ENCODE results near the gene SNAI3.

SNAI3 gene

DNA sequence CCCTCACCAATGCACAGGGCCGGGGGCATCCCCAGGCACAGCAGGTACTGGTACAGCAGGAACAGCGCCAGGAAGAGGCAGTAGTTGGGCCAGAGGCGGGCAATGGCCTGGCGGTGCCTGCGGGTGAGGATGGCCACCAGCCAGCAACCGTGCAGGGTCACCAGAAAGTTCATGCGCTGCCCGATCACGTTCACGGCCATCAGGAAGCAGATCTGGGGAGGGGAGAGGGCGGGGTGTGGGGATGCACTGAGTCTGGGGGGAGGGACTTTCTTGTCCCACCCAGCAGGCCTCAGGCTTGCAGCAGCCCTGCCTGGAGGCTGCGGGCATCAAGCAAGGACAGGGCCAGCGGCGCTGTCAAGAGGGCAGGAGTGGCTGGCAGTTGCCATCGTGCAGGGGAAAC, 45.4 kb upstream of the SNAI3 start:
- no peak overlapping the region for H3K4me3 ChIP-seq (IDR thresholded peaks at IDR 0.05; ENCODE audit: insufficient read depth, low read depth, low read length)
- H3K27me3 ChIP-seq (ENCODE audit: insufficient read depth, low read depth): no peaks in the 10 kb centered on the region
- H3K79me2 ChIP-seq (ENCODE audit: insufficient read depth, low read depth): 0 out of 2 replicates have a peak, but pooled peaks cover 4% of the 10 kb centered on the region
- no peak overlapping the region for H3K9ac ChIP-seq
- H2AFZ ChIP-seq (ENCODE audit: low read depth): no peak overlapping the region
- TF ChIP-seq, protein P1, sequence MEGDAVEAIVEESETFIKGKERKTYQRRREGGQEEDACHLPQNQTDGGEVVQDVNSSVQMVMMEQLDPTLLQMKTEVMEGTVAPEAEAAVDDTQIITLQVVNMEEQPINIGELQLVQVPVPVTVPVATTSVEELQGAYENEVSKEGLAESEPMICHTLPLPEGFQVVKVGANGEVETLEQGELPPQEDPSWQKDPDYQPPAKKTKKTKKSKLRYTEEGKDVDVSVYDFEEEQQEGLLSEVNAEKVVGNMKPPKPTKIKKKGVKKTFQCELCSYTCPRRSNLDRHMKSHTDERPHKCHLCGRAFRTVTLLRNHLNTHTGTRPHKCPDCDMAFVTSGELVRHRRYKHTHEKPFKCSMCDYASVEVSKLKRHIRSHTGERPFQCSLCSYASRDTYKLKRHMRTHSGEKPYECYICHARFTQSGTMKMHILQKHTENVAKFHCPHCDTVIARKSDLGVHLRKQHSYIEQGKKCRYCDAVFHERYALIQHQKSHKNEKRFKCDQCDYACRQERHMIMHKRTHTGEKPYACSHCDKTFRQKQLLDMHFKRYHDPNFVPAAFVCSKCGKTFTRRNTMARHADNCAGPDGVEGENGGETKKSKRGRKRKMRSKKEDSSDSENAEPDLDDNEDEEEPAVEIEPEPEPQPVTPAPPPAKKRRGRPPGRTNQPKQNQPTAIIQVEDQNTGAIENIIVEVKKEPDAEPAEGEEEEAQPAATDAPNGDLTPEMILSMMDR (conservative IDR thresholded peaks at IDR 0.05; ENCODE audit: low read depth, low read length): no peak
- H3K36me3 ChIP-seq (ENCODE audit: insufficient read depth): no peaks in the 10 kb centered on the region; the same call in 1 of the 2 replicates
- H4K20me1 ChIP-seq (ENCODE audit: insufficient read depth): no peaks in the 10 kb centered on the region
- H3K4me2 ChIP-seq: no peak overlapping the region
- no peak overlapping the region for H3K27ac ChIP-seq
- no peaks in the 10 kb centered on the region for H3K4me1 ChIP-seq (ENCODE audit: low read depth, poor library complexity, severe bottlenecking)

DNA sequence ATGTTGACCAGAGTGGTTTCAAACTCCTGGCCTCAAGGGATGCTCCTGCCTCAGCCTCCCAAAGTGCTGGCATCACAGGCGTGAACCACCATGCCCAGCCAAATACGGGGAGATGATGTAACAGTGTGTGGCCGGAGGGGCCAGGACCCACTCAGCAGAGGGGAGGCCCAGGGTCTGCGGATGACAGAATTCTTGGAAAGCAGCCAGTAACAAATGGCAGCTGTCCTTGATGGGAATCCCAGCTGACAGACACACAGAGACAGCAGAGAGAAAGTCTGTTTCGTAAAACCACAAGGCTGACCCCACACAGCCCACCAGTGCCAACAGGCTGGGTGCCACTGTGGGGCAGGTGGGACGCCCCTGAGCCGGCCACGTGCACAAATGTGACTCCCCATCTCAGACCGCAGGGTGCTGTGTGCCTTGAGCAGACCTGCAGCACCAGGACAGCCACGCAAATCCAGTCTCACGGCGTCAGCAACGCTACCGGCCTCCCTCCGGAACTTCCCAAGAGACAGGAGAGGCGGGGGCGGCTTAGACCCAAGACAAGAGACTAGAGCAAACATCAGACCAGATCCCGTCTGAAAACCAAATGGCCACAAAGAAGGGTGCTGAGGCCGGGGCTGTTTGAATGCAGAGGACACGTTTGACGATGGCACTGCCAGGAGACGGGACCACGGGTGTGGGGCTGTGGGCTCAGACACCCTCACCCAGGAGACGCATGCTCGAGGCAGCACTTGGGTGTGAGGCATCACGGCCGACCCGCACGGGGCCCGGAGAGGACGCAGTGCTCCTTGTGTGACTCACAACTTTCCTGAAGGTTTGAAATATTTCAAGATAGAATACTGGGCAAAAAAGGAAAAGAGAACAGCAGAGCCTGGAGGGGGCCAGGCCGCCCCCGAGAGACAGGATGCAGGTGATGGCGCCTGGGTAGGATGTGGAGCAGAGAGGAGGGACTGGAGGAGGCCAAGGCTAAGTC, 44.6 kb upstream of the SNAI3 start:
- TF ChIP-seq, protein P1 (conservative IDR thresholded peaks at IDR 0.05; ENCODE audit: low read depth, low read length): no peak
- Histone ChIP-seq H3K27me3 (ENCODE audit: insufficient read depth, low read depth) (no peaks in the 10 kb centered on the region), H3K4me2 (no peak overlapping the region), H3K36me3 (ENCODE audit: insufficient read depth) (no peaks in the 10 kb centered on the region; the same call in 1 of the 2 replicates), H4K20me1 (ENCODE audit: insufficient read depth) (no peaks in the 10 kb centered on the region), H3K27ac (no peak overlapping the region), H3K79me2 (ENCODE audit: insufficient read depth, low read depth) (0 out of 2 replicates have a peak, but pooled peaks cover 4% of the 10 kb centered on the region), H3K4me3 (IDR thresholded peaks at IDR 0.05; ENCODE audit: insufficient read depth, low read depth, low read length) (no peak overlapping the region), H2AFZ (ENCODE audit: low read depth) (no peak overlapping the region), H3K4me1 (ENCODE audit: low read depth, poor library complexity, severe bottlenecking) (no peaks in the 10 kb centered on the region), H3K9ac (no peak overlapping the region)

DNA sequence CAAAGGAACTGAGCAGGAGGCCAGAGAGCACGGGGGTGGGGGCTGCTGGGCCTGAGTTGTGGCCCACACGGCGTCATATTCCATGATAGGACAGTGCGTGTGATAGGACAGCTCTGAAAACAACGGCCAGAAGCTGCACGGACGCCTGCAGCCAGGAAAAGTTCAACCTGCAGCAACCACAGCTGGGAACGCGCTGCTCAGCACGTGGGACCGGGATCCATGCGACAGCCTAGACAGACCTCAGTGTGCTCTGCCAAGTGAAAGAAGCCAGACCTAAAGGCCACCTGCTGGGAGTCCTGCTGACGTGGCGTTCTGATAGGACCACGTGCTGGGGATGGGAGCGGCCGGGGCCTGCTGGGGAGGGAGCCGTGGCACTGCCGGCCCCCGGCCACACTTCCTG, 41.6 kb upstream of the SNAI3 start:
- Histone ChIP-seq H3K79me2 (ENCODE audit: insufficient read depth, low read depth) (0 out of 2 replicates have a peak, but pooled peaks cover 4% of the 10 kb centered on the region), H2AFZ (ENCODE audit: low read depth) (no peak overlapping the region), H3K4me3 (IDR thresholded peaks at IDR 0.05; ENCODE audit: insufficient read depth, low read depth, low read length) (no peak overlapping the region), H3K36me3 (ENCODE audit: insufficient read depth) (no peaks in the 10 kb centered on the region; the same call in 1 of the 2 replicates), H3K27me3 (ENCODE audit: insufficient read depth, low read depth) (no peaks in the 10 kb centered on the region), H3K4me1 (ENCODE audit: low read depth, poor library complexity, severe bottlenecking) (no peaks in the 10 kb centered on the region), H3K9ac (no peak overlapping the region), H4K20me1 (ENCODE audit: insufficient read depth) (no peaks in the 10 kb centered on the region), H3K27ac (no peak overlapping the region), H3K4me2 (no peak overlapping the region)
- TF ChIP-seq, protein P1 (conservative IDR thresholded peaks at IDR 0.05; ENCODE audit: low read depth, low read length): no peak

DNA sequence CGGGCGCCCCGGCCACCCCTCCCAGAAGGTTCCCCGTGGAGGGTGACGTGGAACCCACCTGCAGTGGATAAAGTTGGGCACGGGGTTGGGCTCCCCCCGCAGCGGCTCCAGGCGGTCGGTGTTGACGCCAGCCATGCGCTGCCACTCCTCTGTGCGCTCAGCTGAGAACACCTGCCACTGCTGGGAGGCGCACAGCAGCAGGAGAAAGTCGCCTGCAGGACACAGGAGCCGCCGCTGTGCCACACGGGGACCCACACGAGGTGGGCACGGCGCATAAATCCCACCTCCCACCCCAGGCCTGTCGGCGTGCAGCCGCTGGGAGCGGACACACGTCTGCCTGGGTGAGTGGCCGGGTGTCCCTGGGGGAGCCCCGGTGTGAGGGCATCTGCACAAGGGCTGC, 40.7 kb upstream of the SNAI3 start:
- Histone ChIP-seq H3K4me1 (ENCODE audit: low read depth, poor library complexity, severe bottlenecking) (no peaks in the 10 kb centered on the region), H3K36me3 (ENCODE audit: insufficient read depth) (no peaks in the 10 kb centered on the region; the same call in 1 of the 2 replicates), H3K27ac (no peak overlapping the region), H3K27me3 (ENCODE audit: insufficient read depth, low read depth) (no peaks in the 10 kb centered on the region), H3K4me3 (IDR thresholded peaks at IDR 0.05; ENCODE audit: insufficient read depth, low read depth, low read length) (no peak overlapping the region), H2AFZ (ENCODE audit: low read depth) (no peak overlapping the region), H3K79me2 (ENCODE audit: insufficient read depth, low read depth) (0 out of 2 replicates have a peak, but pooled peaks cover 4% of the 10 kb centered on the region), H4K20me1 (ENCODE audit: insufficient read depth) (no peaks in the 10 kb centered on the region), H3K4me2 (no peak overlapping the region), H3K9ac (no peak overlapping the region)
- TF ChIP-seq, protein P1 (conservative IDR thresholded peaks at IDR 0.05; ENCODE audit: low read depth, low read length): no peak

Measured in KMS-11 (cell line).